GM18873 (cell line): ENCODE measurements around the gene HS3ST4.
"Not testable (repeated sequence)": the region's sequence is repeated elsewhere in the genome, so short reads cannot be mapped to it uniquely, and the experiment has no call there.

ENCODE experiments used
- ATAC-seq: cut with Tn5 transposase; IDR thresholded peaks from one replicate; pipeline ENCODE4 v1.9.1; 2021; ENCODE audit warnings: mild to moderate bottlenecking, moderate library complexity, moderate number of reproducible peaks; ENCODE audit not compliant: unreplicated experiment, low FRiP score

Gene HS3ST4

DNA sequence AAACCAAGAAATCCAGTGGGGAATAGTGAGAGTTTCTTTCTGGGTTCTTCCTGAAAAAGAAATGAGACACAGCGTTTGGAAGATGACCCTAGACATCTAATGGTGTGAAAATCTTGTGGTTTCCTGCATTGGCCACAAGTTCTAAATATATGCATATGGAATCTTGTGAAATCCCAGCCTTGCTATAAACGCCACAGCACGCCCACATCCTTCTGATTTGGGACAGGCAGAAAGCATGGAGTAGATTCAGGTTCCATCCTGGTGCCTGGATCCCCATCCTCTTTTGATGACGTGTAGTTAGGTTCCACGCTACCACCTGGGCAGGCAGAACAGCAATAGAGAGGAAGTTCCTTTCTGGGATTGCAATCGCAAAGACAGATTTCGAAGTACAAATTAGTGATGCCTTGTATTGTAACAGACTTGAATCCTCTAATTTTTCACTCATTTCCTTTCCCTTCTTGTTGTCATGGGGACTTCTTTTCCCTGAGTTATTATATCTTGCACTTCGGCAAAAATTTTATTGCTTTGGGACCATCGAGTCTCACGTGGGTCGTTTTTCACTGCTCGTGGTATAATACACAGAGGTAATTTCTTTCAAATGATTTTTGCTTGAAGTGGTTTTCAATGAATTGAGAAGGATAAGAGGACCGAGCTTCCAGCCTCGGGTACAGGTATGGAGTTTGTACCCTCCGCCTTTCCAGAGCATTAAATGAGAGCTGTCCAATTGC lies 37.6 kb downstream of the HS3ST4 start:
- no peak for ATAC-seq

DNA sequence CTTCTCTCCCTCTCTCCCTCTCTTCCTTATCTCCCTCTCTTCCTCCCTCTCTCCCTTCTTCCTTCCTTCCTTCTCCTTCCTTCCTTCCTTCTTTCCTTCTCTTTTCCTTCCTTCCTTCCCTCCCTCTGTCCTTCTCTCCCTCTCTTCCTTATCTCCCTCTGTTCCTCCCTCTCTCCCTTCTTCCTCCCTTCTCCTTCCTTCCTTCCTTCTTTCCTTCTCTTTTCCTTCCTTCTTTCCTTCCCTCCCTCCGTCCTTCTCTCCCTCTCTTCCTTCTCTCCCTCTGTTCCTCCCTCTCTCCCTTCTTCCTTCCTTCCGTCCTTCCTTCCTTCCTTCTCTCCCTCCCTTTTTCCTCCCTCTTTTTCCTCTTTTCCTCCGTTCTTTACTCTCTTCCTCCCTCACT lies 38.6 kb downstream of the HS3ST4 start:
- ATAC-seq, result no peak

DNA sequence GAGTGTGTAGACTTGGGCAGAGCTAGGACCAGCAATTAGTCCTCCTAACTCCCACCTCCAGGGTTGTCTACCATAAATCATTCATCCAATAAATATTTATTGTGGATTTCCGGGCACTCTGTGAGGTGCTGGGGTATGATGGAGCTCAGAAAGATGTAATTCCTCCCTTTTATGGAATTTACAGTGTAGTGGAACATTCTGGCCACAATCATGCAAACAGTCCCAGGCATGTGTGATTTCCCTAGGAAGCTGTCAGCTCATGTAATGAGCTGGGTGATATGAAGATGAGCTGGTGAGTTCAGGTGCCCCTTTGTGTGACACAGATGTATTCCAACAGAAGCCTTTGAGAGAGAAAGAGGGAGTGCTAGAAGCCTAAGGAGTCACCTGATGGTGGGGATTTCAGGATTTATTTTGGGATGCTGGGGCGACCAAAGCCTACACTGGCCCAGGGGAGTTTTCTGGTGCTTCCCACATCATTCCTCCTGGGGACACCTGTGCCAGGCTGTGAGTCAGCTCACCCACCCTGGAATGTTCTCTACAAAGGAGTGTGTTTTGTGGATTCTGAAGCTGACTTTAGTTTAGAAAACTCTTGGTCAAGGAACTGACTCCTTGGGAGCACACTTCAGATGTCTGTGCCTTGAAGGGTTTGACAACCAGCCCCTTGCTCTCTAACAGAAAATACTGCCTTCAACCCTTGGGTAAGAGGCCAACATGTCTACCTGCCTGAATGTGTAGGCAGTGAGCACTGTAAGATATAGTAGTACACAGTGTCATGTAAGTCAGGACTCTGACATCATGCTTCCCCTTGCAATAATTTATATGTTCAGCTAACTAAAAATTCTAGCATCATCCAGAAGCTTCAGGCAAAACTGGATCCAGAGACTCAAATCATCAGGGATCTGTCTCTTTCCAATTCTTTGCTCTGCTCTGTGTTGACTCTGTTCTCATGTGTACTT lies 42.9 kb downstream of the HS3ST4 start:
- ATAC-seq, result no peak

DNA sequence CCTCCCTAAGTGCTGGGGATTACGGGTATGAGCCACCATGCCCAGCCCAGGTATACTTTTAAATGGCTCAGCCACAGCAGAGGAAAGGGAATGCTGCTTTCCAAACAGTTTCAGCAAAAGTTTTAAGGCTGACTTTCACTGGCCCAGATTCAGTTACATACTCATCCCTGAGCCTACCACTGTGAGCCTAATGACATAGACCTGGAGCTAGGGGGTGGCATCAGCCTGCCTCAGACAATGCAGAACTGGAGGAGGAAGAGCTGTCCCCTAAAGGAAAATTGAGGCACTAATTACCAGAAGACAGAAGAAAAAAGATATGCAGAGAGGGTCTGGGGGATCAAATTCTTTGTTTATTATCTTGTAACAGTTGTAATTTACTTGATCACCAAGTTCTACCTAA lies 43.9 kb downstream of the HS3ST4 start:
- no peak for ATAC-seq

DNA sequence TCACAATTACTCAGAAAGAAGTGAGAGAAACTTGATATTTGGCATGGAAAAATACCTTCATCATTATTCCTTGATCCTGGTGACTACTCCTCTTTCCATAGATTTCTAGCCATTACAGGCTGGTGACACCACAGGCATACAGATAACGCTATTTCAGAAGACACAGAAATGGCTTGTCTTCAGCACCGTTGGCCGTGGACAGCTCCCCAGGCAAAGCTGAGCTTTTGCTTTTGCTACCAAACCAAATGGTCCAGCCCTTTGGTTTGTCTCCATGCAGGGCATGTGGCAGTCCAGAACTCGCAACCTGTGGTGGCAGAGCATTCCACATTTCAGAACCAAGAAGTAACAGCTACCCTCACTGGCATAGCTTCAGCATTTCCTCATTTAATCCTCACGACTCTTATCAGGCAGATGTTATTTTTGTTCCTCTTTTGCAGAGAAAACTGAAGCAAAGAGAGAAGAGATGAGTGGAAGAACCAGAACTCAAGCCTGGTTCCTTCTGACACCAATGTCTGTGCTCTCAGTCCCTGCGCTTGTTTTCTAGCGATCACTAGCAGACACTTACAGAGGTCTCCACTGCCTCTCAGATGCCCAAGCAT lies 55.5 kb downstream of the HS3ST4 start:
- ATAC-seq, result no peak

DNA sequence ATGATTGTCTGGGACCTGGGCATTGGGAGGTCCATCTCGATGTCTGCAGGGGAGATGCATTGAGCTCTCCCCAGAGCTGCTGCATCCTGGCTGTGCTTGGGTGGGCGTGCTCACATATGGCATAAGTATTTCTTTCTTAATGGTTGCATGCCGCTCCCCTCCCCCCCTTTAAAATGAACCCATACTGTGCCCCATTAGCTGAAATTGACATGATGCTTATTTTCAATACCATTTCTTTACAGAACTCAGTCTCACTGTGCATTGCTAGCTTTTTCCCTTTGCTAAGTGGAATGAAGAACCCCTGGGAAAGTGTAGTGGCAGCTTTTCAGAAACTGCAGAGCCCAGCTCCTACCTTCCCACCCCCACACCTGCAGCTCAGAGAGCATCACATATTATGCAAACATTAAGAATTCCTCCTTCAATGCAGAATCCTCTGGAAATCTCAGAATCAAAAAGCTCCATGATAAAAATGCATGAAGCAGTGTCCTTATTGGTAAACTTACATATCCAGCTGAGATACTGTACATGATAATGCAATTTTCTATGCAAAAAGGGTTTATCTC lies 56.4 kb downstream of the HS3ST4 start:
- ATAC-seq, result no peak

DNA sequence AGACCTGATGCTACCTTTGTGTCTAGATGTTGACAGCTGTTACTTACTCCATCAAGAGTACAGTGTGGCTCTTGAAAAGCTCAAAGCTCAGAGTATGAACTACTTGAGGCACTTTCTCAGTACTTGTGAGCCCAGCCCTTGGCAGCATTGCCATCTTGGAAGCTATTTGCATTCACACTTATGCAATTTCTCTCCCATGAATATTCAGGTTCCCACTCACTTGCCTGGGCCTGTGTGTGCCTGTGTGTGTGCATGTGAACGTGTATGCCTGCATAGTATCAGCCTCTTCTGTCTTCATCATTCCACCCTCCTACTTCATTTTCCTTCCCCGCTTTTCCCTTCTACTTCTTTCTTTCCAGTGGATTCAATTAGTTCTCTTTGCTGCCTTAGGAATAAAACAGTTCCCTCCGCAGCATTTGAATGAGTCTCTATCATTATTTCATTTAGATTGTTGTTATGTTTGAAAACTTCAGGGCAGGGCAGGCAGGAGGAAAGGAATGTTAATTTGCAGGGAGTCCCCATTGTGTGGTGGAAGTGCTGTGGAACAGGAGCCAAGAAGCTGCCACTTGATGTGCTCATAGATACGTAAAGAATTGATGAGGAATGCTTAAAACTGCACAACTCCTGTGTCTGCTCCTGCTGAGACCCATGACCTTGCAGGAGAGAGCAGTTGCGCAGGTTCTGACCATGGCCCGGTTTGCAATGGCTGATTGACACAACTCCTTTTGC lies 58.9 kb downstream of the HS3ST4 start:
- no peak for ATAC-seq

DNA sequence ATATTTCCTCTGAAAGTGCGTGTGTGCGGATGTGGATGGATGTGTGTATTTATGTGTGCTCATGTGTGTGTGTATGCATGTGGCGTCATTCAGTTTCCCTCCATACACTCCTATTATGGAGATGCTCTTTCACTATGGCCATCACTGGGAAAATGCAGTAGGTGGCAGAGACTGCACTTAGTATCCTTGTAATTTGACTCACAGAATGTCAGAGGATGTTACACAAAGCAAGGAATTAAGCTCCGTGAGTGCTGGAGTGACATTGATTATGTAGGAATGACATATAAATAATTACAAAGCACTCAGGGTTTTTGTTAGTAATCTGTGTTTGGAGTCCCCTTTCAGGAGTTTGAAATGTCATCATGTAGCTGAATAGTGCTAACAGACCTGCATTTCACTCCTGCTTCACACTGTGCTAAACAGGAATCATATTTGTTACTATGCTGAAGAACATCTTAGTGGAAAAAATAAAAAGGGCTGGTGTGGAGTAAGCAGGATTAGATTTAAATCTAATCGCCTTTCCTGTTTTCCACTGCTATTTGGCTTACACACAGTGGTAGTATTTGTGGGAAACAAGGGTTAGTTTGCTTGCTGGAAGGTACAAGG lies 59.6 kb downstream of the HS3ST4 start:
- no peak for ATAC-seq

DNA sequence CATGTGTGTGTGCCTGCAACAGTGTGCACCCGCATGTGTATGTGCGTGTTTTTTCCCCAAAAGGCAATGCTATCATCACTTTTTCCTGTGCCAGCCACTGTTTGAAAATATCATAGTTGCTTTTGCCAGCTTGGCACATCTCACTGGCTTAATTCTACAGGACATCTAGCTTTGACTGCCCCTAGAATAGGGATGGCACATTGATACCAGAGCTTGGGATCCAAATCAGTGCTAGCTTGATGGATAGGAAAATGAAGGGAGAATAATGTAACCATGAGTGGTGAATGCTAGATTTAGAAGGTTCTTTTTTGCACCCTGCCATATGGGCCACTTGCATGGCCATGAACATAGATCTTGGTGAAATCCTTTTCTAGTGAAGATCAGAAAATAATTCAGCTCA lies 72.7 kb downstream of the HS3ST4 start:
- no peak for ATAC-seq

DNA sequence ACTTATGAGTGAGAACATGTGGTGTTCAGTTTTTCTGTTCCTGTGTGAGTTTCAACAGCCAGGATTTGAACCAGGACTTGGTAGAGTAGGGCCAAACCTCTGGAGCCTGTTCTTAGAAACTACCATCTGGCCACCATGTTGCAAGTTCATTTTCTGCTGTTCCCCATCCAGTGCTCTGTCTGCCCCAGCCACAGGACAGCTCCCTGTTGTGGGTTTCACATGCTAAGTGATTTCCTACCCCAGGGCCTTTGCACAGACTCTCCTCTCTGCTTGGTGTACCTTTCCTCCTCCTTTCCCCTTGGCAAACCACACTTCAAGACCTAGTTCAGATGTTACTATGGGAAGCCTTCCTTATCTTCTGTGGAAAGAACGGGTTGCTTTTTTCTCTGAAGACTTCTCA lies 79.5 kb downstream of the HS3ST4 start:
- no peak for ATAC-seq

DNA sequence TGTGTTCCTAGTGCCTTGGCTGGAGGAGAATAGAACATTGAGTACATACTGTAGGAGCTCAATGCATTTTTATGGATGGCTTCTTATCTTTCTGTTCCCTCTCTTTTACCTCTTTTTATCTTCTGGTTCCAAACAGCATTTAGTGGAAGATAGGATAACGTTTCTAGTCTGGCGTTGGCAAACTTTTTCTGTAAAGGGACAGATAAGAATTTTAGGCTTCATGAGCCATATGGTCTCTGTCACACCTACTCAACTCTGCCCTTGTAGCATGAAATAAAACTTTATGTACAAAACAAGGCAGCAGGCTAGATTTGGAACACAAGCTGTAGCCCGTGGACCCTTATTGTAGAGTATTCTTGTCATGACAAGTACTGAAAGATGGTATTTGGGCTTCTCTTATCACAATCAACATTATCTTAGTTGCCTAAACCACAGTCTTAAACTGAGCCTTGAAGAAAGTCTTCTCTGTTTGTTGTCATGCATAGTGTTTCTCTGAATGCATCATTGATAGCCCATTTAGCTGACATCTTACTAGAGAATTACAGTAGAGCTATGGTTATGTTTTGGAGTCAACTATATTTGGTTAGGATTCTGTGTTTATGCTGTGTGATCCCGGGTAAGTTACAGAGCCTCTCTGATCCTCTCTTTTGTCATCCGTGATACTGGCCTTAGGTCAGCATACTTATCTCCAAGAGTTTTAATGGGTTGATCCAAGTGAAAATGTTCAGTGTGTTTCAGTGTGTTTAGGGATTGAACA lies 80.2 kb downstream of the HS3ST4 start:
- ATAC-seq, result no peak

DNA sequence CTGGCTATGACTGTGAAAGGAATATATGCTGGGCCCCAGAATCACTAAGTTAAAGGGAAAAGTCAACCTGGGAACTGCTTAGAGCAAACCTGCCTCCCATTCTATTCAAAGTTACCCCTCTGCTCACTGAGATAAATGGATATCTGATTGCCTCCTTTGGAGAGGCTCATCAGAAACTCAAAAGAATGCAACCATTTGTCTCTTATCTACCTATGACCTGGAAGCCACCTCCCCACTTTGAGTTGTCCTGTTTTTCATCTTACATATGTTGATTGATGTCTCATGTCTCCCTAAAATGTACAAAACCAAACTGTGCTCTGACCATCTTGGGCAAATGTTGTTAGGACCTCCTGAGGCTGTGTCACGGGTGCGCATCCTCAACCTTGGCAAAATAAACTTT lies 84.5 kb downstream of the HS3ST4 start:
- ATAC-seq, result not testable (repeated sequence)

DNA sequence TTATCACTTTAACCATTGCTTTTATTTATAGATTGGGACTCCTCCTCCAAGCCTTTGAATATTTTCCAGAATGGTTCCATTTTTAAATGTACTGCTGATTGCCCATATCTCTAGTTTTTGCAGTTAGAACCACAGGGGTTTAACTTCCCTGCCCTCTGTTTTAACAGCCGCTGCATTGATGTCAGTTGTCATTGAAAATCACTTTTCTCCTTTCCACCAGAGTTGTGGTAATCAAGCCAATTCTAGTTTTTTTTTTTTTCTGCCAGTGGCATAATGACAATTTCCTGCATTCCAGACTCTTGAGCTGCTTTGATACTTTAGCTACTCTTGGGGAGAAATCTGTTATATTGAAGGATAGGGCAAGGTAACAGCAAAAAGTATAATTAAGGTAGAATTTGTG lies 91.5 kb downstream of the HS3ST4 start:
- no peak for ATAC-seq

DNA sequence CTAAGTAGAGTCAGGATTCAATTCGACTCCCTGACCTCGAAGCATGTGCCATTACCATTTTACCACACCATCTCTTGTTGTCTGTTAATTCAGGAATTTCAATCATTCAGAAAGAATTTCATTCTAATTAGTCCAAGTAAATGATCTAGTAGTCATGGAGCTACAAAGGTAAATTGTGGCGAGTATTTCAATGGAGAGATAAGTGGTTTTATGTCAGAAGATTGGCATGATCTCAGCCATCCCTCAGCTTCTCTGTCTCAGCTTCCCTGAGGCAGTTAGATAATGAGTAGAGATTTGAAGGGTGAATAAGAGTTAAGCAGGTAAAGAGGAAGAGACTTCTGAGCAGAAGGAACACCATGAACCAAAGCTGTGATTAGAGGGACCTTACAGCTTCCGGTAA lies 93.6 kb downstream of the HS3ST4 start:
- no peak for ATAC-seq

DNA sequence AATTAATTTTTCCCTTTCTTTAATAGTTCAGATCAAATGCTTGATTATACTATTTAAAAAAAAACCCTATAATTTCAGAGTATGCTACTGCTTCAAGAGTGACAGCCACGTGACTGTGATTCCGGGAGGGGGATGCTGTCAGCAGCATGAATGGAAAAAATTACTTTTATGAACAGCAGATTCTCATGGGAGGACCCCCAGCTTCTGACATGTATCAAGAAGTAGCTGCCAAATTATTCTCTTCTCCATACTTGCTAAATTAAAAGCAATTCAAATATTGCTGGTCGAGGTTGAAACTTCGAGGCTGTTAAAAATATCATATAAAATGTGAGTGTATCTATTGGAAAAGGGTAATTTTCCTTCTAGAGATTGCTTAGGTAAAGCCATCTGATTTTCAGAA lies 95.0 kb downstream of the HS3ST4 start:
- no peak for ATAC-seq

DNA sequence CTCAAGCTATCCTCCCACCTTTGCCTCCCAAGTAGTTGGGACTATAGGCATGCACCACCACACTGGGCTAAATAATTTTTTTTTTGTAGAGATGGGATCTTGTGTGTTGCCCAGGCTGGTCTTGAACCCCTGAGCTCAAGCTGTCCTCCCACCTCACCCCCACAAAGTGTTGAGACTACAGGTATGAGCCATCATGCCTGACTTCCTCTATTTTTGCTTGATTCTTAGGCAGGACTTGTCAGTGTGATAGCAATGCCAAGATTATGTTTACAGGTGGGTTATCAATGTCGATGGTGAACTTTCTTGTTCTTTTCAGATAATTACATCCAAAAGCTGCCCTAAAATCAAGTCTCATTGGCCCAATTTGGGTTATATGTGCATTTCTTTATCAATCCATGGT lies 96.9 kb downstream of the HS3ST4 start:
- no peak for ATAC-seq

DNA sequence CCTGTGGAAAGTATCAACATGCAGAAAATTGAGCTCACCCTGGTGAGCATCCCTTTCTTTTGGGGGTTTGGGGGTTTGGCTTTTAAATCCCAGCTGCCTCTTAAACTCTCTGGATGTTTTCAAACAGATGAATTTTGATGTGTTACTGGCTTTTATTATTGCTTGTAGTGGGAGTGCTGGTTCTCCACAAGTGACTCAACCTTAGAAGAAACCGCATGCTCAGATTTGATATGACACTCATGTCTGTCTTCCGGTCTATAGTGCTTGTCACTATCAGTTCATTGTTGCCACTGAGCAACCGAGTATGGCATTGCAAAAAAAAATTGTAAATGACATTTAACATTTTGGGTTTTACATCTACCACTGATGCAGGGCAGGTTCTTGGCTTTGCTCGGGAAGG lies 104.5 kb downstream of the HS3ST4 start:
- no peak for ATAC-seq

DNA sequence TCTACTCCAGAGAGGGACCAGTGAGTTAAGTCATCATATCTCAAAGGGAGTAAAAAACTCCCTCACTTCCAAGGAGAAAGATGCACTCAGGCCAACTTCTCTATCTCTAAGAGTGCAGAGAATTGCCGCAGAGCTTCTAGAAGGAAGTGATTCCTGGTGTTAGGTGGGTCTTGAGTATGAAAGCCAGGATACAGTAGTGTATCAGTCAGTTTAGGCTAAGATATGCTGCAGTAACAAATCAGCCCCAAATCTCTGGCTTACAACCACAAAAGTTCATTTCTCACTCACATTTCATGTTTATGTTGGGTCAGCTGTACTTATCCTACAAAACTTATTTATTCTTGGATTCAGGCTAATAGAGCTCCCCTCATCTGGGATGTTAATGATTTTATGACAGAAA lies 106.3 kb downstream of the HS3ST4 start:
- ATAC-seq, result no peak

DNA sequence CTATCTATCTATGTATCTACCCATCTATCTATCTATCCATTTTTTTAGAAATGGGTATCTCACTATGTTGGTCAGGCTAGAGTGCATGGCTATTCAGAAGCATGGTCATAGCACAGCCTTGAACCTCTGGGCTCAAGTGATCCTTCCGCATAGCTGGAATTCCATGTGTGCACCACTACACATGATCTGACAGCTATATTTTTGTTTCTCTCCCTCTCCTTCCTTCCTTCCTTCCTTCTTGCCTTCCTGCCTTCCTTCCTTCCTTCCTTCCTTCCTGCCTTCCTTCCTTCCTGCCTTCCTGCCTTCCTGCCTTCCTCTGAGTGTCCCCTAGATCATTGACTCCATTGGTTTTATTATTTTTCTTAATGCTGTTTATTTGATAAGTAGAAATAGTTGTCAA lies 108.1 kb downstream of the HS3ST4 start:
- no peak for ATAC-seq
